ENCODE data around the gene CNNM1. TPM values are rescaled to one million over a fixed set of nuclear protein-coding genes. Genes with fewer than 3 reads are reported as not detected.

The CNNM1 gene
- total and polyA plus RNA-seq, 8 donors = 0.53 to 1.6 (median 1.3) TPM

DNA sequence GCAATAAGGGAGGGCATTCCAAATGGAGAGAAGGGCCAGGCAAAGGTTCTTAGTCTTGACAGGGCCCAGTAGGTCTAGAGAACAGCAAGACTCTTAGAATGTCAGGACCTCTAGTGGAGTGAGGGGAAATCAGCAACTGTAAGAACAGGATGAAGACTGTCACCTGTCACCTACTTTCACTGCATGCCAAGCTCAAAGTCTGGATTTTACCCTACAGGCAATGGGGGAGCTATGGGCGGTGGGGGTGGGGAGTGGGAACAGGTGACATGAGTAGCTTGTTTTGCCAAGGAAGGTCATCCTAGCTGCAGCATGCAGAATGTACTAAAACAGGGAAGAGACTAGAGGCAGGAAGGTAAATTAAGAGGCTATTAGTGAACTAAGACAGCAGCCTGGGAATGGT, 82.9 kb downstream of the CNNM1 start:
- no peak for ATAC-seq
- intact Hi-C loops (cut with DNase I) = no loop called here

DNA sequence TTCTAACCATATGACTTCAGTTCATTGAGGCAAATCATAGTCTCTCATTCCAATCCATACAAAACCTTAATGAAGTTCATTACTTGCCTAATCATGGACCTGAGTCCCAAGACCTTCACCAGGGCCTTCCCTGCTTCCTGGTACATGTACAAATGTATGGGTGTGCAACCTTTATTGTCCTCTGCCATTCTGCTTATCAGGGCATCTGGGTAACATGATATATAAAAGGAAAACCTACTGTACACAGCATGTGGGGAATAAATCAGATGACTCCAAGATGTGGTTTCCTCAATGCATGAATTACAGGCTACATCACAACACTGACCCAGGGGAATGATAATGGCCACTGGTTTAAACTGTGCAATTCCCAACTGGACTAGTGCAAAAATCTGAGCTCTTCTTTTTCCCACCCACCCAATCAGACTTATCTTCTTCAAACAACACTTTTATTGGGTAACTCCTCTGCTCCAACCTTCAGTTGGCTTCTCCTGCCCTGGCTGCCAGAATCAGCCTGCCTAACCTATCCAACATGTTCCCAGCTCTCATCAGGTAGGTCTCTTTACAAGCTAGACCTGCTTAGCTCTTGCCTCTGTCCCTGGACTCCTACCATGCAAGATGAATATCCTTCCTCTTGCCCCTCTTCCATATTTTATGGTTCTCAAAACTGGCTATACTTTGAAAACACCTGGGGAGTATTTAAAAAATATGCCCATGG, 89.9 kb downstream of the CNNM1 start:
- Histone ChIP-seq H3K27ac (no peak overlapping the region), H3K36me3 (peaks cover 0 to 16% (median 0%) of the 10 kb centered on the region in 3 donors), H3K9me3 (no peaks in the 10 kb centered on the region), H3K4me3 (no peak overlapping the region), H3K27me3 (no peaks in the 10 kb centered on the region), H3K4me1 (no peaks in the 10 kb centered on the region)
- ATAC-seq (no peak), DNase-seq (no peak), FAIRE-seq (no peak)
- TF ChIP-seq, protein P1, sequence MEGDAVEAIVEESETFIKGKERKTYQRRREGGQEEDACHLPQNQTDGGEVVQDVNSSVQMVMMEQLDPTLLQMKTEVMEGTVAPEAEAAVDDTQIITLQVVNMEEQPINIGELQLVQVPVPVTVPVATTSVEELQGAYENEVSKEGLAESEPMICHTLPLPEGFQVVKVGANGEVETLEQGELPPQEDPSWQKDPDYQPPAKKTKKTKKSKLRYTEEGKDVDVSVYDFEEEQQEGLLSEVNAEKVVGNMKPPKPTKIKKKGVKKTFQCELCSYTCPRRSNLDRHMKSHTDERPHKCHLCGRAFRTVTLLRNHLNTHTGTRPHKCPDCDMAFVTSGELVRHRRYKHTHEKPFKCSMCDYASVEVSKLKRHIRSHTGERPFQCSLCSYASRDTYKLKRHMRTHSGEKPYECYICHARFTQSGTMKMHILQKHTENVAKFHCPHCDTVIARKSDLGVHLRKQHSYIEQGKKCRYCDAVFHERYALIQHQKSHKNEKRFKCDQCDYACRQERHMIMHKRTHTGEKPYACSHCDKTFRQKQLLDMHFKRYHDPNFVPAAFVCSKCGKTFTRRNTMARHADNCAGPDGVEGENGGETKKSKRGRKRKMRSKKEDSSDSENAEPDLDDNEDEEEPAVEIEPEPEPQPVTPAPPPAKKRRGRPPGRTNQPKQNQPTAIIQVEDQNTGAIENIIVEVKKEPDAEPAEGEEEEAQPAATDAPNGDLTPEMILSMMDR (IDR thresholded peaks at IDR 0.05) = no peak
- intact Hi-C loops (cut with DNase I) = no loop called here

More for the DNA sequence above, 82.9 kb downstream of the CNNM1 start:
- Histone ChIP-seq H3K27me3 (no peaks in the 10 kb centered on the region), H3K9me3 (no peaks in the 10 kb centered on the region), H3K27ac (no peak overlapping the region), H3K4me1 (no peaks in the 10 kb centered on the region), H3K36me3 (no peaks in the 10 kb centered on the region), H3K4me3 (no peak overlapping the region)
- WGBS, 2 donors = 84 to 90% methylated on average over 1 of the region's 1 CpG
- FAIRE-seq = no peak
- TF ChIP-seq, protein P1 (IDR thresholded peaks at IDR 0.05) = no peak
- DNase-seq = no peak

DNA sequence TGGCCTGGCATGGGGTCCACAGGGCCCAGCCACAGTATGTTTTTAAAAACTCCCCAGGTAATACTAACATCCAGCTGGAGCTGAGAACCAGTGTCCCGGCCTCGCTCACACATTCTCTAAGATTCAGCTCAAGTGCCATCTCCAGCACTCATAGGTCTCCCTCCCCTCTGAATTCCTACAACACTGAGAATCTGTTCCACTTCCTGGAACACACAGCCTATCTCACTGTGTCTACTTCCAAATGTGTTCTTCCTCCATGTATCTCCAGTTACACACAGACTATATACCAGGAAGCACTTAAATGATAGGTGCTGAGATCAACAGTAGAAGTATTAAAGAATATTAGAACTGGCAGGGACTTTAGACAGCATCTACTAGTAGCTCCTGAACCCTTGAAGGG, 90.5 kb downstream of the CNNM1 start:
- H3K4me3 ChIP-seq = no peak overlapping the region
- 98 to 100% methylated on average over 2 of the region's 2 CpGs for WGBS, 2 donors
- no peak for DNase-seq
- no peak for FAIRE-seq
- no peak overlapping the region for H3K27ac ChIP-seq
- ATAC-seq = no peak
- H3K27me3 ChIP-seq = no peaks in the 10 kb centered on the region
- H3K4me1 ChIP-seq = no peaks in the 10 kb centered on the region
- peaks cover 0 to 16% (median 0%) of the 10 kb centered on the region in 3 donors for H3K36me3 ChIP-seq
- no peaks in the 10 kb centered on the region for H3K9me3 ChIP-seq
- TF ChIP-seq, protein P1 (IDR thresholded peaks at IDR 0.05) = no peak
- intact Hi-C loops (cut with DNase I) = no loop called here

DNA sequence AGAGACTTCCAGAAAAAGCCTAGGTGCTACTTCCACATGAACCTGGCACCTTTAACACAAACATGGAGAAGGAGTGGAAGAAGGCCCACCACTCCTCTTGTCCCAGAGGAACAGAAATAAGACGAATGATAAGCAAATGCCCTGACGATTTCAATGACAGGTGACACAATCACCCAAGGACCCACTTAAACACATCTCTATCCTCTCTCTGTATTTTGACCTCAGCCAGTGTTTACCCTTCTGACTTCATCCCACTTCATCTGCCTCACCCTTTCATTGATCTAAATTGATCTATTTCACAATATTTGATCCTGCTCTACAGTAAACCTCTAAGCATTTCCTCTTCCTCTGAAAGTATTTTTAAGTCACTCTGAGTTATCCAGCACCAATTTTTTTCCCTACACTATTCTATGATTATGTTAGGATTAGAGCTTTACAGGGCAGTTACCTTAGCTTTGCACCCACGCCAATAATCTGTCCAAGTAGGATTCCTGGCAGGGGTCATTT, 92.1 kb downstream of the CNNM1 start:
- FAIRE-seq = no peak
- Histone ChIP-seq H3K4me3 (no peak overlapping the region), H3K27ac (no peak overlapping the region), H3K27me3 (no peaks in the 10 kb centered on the region), H3K9me3 (no peaks in the 10 kb centered on the region), H3K4me1 (peaks cover 0 to 7% (median 5%) of the 10 kb centered on the region in 3 donors), H3K36me3 (peaks cover 0 to 20% (median 0%) of the 10 kb centered on the region in 3 donors)
- ATAC-seq = no peak
- DNase-seq = no peak
- intact Hi-C loops (cut with DNase I) = no loop called here
- TF ChIP-seq, protein P1 (IDR thresholded peaks at IDR 0.05) = no peak
- WGBS, 2 donors = 76 to 80% methylated on average over 3 of the region's 3 CpGs

DNA sequence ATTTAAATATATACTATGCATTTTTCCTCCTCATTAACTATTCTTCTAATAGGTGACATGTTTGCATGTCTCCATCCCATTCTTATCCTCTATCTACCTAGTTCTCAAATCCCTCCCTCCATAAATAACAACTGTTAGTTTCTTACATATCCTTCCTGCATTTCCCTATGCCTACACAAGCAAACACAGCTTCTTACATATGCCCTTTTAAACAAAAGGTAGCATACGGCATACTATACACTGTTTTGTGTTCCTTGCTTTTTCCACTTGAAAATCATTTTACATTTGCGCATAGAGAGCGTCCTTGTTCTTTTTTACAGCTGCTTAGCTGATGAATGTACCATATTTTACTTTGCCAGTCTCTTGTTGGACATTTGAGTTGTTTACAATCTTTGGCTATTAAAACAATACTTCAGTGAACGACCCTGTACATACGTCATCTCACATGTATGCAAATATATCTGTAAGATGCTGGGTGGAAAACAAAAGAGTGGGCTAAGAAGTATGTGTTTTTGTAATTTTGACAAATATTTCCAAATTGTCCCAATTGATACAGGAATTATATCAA, 93.5 kb downstream of the CNNM1 start:
- peaks cover 0 to 19% (median 6%) of the 10 kb centered on the region in 3 donors for H3K4me1 ChIP-seq
- peaks cover 0 to 20% (median 0%) of the 10 kb centered on the region in 3 donors for H3K36me3 ChIP-seq
- DNase-seq (no peak), FAIRE-seq (no peak), ATAC-seq (no peak)
- H3K27ac ChIP-seq = no peak overlapping the region
- H3K27me3 ChIP-seq = no peaks in the 10 kb centered on the region
- no peak overlapping the region for H3K4me3 ChIP-seq
- intact Hi-C loops (cut with DNase I) = no loop called here
- no peaks in the 10 kb centered on the region for H3K9me3 ChIP-seq
- TF ChIP-seq, protein P1 (IDR thresholded peaks at IDR 0.05) = no peak
- WGBS, 2 donors = 94 to 95% methylated on average over 5 of the region's 5 CpGs
